Stimulated activated naive CD4-positive, alpha-beta T cell treated with Interleukin-2 at 50 U/mL for 16 hours (primary cell): Measurements from ENCODE around the gene MEI1.
"Not testable (repeated sequence)": the region's sequence is repeated elsewhere in the genome, so short reads cannot be mapped to it uniquely, and the experiment has no call there.

ENCODE experiments used
- DNase-seq: peaks from one replicate; lab custom pipeline; 2025; lab: John Stamatoyannopoulos, UW

The MEI1 gene

GRCh38 chr22:41822317-41823057 lies 123.2 kb downstream of the MEI1 start:
- DNase-seq, result no peak

DNA sequence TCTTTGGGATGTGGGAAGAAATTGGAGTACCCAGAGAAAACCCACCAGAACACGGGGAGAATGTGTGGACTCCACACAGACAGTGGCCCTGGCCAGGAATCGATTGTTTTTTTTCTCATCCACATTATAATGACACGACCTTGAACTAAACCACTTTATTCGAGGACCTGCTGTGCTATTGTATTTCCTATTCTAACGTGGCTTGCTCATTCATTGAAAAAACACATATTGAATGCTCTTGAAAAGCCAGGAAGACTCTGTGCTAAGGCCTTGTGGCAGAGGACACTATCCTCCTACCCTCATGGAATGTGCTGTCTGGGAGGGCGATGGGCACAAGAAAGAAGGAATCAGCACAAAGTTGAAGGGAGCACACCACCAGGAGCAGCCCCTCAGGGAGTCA lies 124.5 kb downstream of the MEI1 start:
- DNase-seq, result no peak

GRCh38 chr22:41825376-41825775 lies 126.1 kb downstream of the MEI1 start:
- DNase-seq, result no peak

- DNase-seq, result no peak
Observed at GRCh38 chr22:41826021-41826420, 126.7 kb downstream of the MEI1 start.

DNA sequence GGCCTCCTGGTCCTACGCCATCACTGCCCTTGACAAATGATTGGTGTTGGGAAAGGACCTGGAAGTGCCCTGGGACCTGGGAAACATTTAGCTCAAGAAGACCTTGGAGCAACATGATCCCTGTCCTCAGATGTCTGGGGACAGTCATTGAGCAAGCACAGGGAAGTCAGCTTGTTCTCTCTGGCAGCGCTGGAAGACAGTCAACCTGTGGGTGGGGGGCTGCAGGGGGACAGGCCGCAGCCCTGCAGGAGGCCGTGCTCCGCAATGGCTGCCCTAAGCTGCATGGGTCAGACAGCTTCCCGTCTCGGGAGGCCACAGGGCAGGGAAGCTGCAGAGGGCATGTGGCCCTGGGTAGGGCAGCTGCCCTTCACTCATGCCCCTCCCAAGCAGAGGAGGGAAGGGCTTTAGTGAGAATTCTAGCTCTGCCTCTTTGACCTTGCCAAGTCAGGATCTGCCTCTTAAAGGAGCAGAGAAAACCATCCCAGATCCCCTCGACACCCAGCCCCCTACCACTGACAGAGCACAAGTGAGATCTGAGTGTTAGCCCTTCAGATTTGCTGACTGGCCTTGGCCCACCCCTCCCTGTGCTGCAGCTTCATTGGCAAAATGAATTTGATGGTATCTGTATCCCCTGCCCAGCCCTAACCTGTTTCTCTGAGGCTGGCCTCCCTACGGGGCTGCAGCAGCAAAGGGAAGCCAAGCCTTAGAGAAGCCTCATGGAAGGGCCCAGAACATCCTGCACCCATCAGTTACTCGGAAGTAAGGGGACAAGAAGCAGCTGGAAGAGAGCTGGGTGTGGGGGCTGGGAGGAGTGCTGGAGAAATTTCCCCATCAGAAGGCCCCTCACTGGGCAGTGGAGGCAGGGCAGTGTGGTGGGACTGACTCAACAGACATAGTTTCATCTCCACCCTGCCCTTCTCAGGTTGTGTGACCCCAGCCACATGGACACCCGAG lies 127.4 kb downstream of the MEI1 start:
- DNase-seq, result no peak

DNA sequence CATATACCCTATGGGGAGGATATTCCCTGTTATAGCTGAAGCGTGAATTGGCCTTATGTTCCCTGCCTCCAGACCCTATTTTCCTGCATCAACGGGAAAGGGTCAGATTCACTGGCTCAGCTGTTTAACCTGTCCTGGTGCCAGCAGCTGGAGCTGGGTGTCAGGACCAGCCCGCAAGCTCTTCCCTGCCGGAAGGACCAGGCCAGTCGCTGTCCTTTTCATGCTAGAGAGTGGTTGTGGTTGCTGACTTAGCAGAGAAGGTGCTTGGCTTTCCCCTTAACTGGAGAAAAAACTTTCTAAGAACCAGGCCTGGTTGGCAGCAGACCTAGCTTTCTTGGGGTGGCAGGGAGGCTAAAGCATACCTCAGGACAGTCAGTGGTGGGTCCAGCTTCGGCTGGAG lies 128.4 kb downstream of the MEI1 start:
- DNase-seq, result no peak

DNA sequence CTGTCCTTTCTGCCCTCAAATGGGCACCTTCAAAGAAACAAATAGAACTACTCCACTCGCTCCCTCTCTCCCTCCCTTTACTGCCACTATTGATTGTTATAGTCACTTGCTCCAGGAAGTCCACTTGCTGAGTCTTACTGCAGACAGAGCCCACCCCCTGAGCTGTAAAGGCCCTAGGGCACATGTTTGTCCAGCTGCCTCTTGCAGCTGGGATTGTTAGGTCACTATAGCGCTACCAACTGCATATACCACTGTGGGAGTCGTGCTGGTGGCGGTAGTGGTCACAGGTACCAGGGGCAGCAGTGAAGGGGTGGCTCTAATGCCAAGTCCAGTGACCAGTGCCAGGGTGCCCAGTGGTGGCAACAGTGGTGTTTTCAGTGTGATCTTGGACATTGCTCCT lies 129.2 kb downstream of the MEI1 start:
- DNase-seq, result no peak

DNA sequence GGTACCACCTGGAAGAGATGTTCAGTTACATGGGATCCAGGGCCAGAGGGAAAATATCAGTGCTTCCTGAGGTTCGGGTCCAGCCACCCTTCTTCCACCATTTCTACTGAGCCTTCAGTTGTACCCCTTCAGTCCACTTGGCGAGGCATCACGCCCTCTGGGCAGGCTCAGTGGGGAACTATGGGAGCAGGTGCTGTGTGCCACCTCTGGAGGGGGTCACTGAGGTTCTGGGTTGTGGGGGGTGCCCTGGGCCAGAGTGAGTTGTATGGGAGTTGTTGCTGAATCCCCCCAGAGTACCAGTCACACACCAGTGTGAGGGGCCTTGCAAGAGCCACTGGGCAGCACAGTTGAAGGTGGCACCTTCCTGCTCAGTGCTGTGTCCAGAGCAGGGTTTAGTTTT lies 130.9 kb downstream of the MEI1 start:
- DNase-seq, result no peak

- DNase-seq, result no peak
Observed at GRCh38 chr22:41831383-41831782, 132.1 kb downstream of the MEI1 start.

DNA sequence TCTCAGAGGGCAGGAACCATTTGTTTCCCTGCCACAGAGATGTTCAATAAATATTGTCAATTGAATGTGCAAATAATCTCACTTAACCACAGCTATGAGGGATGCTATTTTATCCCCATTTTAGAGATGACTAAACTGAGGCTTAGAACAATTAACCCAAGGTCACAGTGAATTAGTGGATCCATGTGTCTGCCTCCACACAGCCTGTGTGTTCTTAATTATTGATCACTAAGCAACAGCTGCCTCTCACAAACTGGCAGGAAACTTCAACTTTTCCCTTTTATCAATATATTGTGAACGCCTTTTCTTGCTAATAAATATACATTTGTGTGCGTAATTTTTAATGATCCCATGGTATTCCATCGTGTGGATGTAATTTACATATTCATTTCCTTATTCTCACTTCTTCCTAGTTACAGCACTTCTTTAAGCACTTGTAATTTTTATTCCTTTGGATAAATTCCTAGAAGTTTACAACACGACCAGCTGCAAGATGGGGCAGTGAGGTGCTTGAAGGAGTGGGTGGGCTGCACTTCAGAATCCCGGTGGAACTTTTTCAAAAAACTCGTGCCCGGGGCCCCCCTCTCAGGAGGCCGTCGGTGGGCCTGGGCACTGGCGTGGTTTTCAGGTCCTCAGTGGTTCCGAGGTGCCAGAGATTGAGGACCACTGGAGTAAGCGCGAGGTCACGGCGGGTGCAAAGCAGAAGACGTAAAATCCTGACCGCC lies 132.7 kb downstream of the MEI1 start:
- no peak for DNase-seq

- DNase-seq, result peak; percentile 99
Observed at GRCh38 chr22:41832553-41833368, 133.5 kb downstream of the MEI1 start, which contains the start of gene SREBF2. Gene SREBF2, plus strand, starts transcription at chr22:41833105. Its CDS starts 166 bp downstream, at chr22:41833271.

- DNase-seq, result peak; percentile 60
Observed at GRCh38 chr22:41833369-41834004, 134.2 kb downstream of the MEI1 start.

DNA sequence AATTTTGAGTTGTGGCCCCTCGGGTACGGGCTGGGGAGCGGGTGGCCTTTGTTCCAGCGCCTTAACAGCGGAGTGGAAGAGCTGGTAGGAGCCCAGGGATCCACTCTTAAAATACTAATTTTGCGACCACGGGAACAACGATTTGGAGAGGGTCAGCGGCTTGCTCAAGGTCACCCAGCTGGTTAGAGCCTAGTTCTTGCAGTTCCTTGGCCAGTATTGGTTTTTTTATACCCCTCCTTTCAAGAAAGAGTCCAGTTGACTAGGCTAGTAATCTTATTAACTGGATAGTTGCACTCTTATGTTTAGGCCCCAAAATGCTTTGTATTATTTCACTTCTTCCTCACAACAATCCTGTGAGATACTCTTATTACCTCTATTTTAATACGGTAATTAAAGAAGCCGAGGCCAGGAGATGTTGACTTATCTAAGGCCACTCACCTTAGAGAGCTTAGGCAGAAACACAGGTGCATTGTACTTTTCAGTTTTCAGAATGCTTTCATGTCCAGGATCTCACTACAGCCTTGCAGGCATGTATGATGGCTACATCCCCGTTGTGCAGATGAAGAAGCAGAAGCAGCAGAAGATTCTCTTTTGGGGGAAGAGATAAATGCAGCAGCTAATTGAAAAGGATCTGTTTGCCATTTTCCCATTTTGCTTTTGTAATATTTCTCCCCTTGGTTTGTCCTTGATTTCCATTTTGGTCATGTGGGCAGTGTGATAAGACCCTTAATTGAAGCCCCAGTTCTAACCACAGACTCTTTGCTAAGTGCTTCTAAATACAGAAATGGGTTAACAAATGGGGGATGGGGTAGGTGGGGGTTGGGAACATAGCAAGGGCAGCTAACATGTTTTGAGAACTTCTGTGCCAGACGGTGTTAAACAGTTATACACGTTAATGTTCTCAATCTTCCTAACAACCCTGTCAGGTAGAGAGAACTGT lies 135.0 kb downstream of the MEI1 start:
- no peak for DNase-seq

- not testable (repeated sequence) for DNase-seq
Observed at GRCh38 chr22:41835462-41835861, 136.2 kb downstream of the MEI1 start.

DNA sequence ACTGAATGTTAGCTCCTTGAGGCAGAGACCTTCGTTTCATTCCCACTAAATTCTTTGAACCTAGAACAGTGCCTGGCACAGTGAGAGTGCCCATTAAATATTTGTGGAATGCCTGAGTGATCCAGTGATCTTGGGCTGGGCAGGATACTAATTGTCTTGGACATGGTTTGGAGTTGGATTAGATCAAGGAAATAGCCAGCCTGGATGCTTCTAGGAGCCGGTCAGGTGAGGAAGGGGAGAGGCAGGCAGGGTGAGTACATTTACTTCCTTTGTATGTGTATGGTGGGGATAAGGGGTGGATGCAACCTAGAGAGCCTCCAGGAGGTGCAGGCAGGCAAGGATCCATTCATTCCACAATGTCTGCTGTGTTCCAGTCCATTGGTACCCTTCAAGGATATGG lies 137.2 kb downstream of the MEI1 start:
- DNase-seq, result no peak

- no peak for DNase-seq
Observed at GRCh38 chr22:41838842-41839618, 139.7 kb downstream of the MEI1 start.

DNA sequence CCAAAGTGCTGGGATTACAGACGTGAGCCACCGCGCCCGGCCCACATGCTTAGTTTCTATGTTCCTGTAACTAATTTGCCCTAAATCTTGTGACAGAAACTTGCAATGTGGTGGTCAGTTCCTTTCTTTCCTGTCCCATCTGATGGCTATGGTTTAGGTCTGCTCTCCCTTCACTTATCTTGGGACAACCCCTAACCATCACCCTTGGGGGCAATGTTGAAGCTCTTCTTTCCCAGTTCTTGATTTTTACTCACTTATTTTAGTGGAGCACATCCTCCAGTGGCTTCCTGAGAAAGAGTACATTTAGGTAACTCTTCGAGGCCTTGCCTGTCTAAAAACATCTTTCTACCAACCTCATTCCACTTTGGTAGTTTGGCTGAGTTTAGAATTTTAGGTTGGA lies 140.9 kb downstream of the MEI1 start:
- no peak for DNase-seq

DNA sequence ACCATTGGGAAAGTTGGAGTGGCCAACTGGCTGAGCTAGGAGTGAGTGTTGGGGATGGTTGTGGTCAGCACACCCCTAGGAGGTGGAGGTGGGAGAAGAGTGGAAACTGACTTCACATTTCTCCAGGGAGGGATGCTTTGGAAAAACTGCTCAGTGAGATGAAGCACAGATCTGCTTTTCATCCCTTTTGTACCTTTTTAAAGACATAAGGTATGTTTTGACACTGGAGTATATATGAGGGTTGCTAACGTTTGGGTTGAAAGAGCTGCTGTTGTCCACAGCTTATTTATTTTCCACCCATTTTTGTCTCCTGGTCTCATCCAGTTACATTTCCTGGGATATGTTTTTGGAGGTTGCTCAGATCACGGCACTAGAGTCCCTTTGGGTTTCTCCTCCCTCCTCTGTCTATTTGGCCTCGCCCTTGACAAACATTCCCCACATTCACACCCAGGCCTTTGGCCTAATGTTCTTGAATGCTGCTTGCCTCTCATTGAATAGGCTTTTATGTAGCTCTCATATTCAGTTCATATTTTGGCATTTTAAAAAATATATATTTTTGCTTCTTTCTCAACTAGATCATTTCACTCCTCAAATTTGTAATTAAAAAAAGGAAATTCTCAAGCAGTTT lies 141.9 kb downstream of the MEI1 start:
- DNase-seq, result no peak
